Keratinocyte (primary cell): ENCODE data around the gene EEPD1. TPM values are rescaled to one million over a fixed set of nuclear protein-coding genes. Genes with fewer than 3 reads are reported as not detected.

Experiments
- DNase-seq: peaks from one replicate; pipeline ENCODE4 v3.0.0-alpha.2; 2011; ENCODE audit warnings: low read depth, missing footprints, low spot score
- FAIRE-seq: peaks from 2 replicates; lab custom pipeline; 2011; peaks lifted over from hg19 to GRCh38; lab: Jason Lieb, UNC
- H2AFZ ChIP-seq: 2 replicates; pipeline ENCODE4 v1.6.0; 2012; ENCODE audit warnings: low read length, control low read depth, inconsistent platforms; ENCODE audit not compliant: control insufficient read depth
- H3K27ac ChIP-seq: 2 replicates; pipeline ENCODE4 v1.5.1; 2011; ENCODE audit warnings: low read length; ENCODE audit not compliant: control insufficient read depth, insufficient read depth
- H3K27me3 ChIP-seq: 3 replicates; pipeline ENCODE4 v1.6.0; 2011; ENCODE audit warnings: low read length; ENCODE audit not compliant: control insufficient read depth, insufficient read depth; ENCODE audit errors: extremely low read depth
- H3K36me3 ChIP-seq, 2 experiments: 2 replicates in 1 of 2; 3 replicates in 1 of 2; pipeline ENCODE4 v1.5.1; 2011; ENCODE audit warnings: low read length in 2 of 2, mild to moderate bottlenecking in 1 of 2; ENCODE audit not compliant: control insufficient read depth in 2 of 2, insufficient read depth in 2 of 2; ENCODE audit errors: extremely low read depth in 1 of 2
- H3K4me1 ChIP-seq: 3 replicates; pipeline ENCODE4 v1.5.1; 2011; ENCODE audit warnings: low read length; ENCODE audit not compliant: control insufficient read depth, insufficient read depth; ENCODE audit errors: extremely low read depth
- H3K4me2 ChIP-seq: 3 replicates; pipeline ENCODE4 v1.6.0; 2011; ENCODE audit warnings: low read depth, low read length; ENCODE audit not compliant: control insufficient read depth, insufficient read depth; ENCODE audit errors: extremely low read depth
- H3K4me3 ChIP-seq, 3 experiments: fragments of 200-600 bp in 1 of 3; sonication (generic) in 1 of 3; 2 replicates in 2 of 3; 3 replicates in 1 of 3; pipeline ENCODE4 v1.5.1; 2011 to 2016; ENCODE audit warnings: low read length in 3 of 3, mild to moderate bottlenecking in 3 of 3, control low read depth in 2 of 3, inconsistent platforms in 1 of 3, low read depth in 1 of 3, mixed read lengths in 1 of 3, mixed run types in 1 of 3, moderate library complexity in 1 of 3; ENCODE audit not compliant: control insufficient read depth in 2 of 3, insufficient read depth in 2 of 3; ENCODE audit errors: extremely low read depth in 1 of 3
- H3K79me2 ChIP-seq: 2 replicates; pipeline ENCODE4 v1.6.0; 2012; ENCODE audit warnings: low read length; ENCODE audit not compliant: control insufficient read depth, insufficient read depth
- H3K9ac ChIP-seq: 3 replicates; pipeline ENCODE4 v1.6.0; 2011; ENCODE audit warnings: low read length; ENCODE audit not compliant: control insufficient read depth, insufficient read depth; ENCODE audit errors: extremely low read depth
- H3K9me1 ChIP-seq: 3 replicates; pipeline ENCODE4 v1.6.0; 2011; ENCODE audit warnings: low read length; ENCODE audit not compliant: control insufficient read depth, insufficient read depth; ENCODE audit errors: extremely low read depth
- H3K9me3 ChIP-seq: 2 replicates; pipeline ENCODE4 v1.5.1; 2012; ENCODE audit warnings: low read depth, low read length; ENCODE audit not compliant: control insufficient read depth
- H4K20me1 ChIP-seq: 3 replicates; pipeline ENCODE4 v1.6.0; 2011; ENCODE audit warnings: low read length; ENCODE audit not compliant: control insufficient read depth, insufficient read depth; ENCODE audit errors: extremely low read depth
- CTCF ChIP-seq, 3 experiments: IDR thresholded peaks in 1 of 3; conservative IDR thresholded peaks in 1 of 3; optimal IDR thresholded peaks in 1 of 3; 2 replicates in 2 of 3; 3 replicates in 1 of 3; pipeline versions ENCODE3 to v1.5.1; 2011; ENCODE audit warnings: low read length in 3 of 3, mild to moderate bottlenecking in 3 of 3, moderate library complexity in 2 of 3, control low read depth in 1 of 3, inconsistent platforms in 1 of 3; ENCODE audit not compliant: insufficient read depth in 2 of 3; ENCODE audit errors: extremely low read depth in 1 of 3
- EZH2 ChIP-seq: IDR thresholded peaks from one replicate; pipeline ENCODE4 v1.6.1; 2012; ENCODE audit warnings: inconsistent platforms, mild to moderate bottlenecking, low read length, moderate library complexity
- dilution Hi-C: fragments of 300-500 bp; cut with MboI; formaldehyde crosslinking; loops from one replicate; pipeline ENCODE4 v1.7.0; 2020; ENCODE audit warnings: low sequenced_read_pairs; ENCODE audit not compliant: extremely low pct_ligation_motif_present
- polyA plus RNA-seq, 5 experiments: library from polyadenylated mRNA; depleted of rRNA in 3 of 5; stranded (reverse) in 3 of 5; stranded (forward) in 1 of 5; unstranded in 1 of 5; fragments of >200 nt; gene quantifications; 1 replicate in 1 of 5; 2 replicates in 3 of 5; 3 replicates in 1 of 5; pipeline versions ENCODE4 v1.2.1 to v1.2.3, GENCODE V29; 2011 to 2012; ENCODE audit warnings: missing spikeins in 2 of 5, low read depth in 1 of 5, low replicate concordance in 1 of 5

The EEPD1 gene
- polyA plus RNA-seq, 1 donor (not counting 4 experiments of a cell fraction or from before 2014, with no cell fraction given): 1.2 TPM

GRCh38 chr7:36301914-36302771 is 149.1 kb downstream of the EEPD1 start:
- Histone ChIP-seq H3K36me3 (no peaks in the 10 kb centered on the region), H3K4me1 (peaks cover 13% of the 10 kb centered on the region), H3K27ac (no peak overlapping the region), H3K9me3 (no peaks in the 10 kb centered on the region), H3K27me3 (no peaks in the 10 kb centered on the region), H3K9ac (no peak overlapping the region), H3K79me2 (no peaks in the 10 kb centered on the region), H3K4me3 (no peak overlapping the region), H3K9me1 (no peaks in the 10 kb centered on the region), H3K4me2 (no peak overlapping the region), H4K20me1 (no peaks in the 10 kb centered on the region), H2AFZ (no peak overlapping the region)
- dilution Hi-C loops: loop anchor here (25.0 kb wide), 1 partner anchor 315 kb away; no protein-coding TSS in a partner anchor
- no peak for FAIRE-seq
- no peak for TF ChIP-seq CTCF (optimal IDR thresholded peaks at IDR 0.05 in 1 of 3, IDR thresholded peaks at IDR 0.05 in 1 of 3, conservative IDR thresholded peaks at IDR 0.05 in 1 of 3; ENCODE audit: extremely low read depth in 1 of 3, insufficient read depth in 2 of 3, low read length in 3 of 3)
- TF ChIP-seq EZH2: no peak
- no peak for DNase-seq

- H3K4me1 ChIP-seq: peaks cover 13% of the 10 kb centered on the region
- H3K9ac ChIP-seq: no peak overlapping the region
- H3K27ac ChIP-seq: no peak overlapping the region
- H3K36me3 ChIP-seq: no peaks in the 10 kb centered on the region
- no peaks in the 10 kb centered on the region for H3K27me3 ChIP-seq
- no peaks in the 10 kb centered on the region for H3K9me1 ChIP-seq
- H3K9me3 ChIP-seq: no peaks in the 10 kb centered on the region
- no peaks in the 10 kb centered on the region for H4K20me1 ChIP-seq
- no peak overlapping the region for H3K4me3 ChIP-seq
- no peak overlapping the region for H3K4me2 ChIP-seq
- no peak overlapping the region for H2AFZ ChIP-seq
- no peak for TF ChIP-seq EZH2
- no peak for TF ChIP-seq CTCF (optimal IDR thresholded peaks at IDR 0.05 in 1 of 3, IDR thresholded peaks at IDR 0.05 in 1 of 3, conservative IDR thresholded peaks at IDR 0.05 in 1 of 3; ENCODE audit: extremely low read depth in 1 of 3, insufficient read depth in 2 of 3, low read length in 3 of 3)
- DNase-seq (no peak), FAIRE-seq (no peak)
- no peaks in the 10 kb centered on the region for H3K79me2 ChIP-seq
- dilution Hi-C loops: loop anchor here (25.0 kb wide), 1 partner anchor 316 kb away; no protein-coding TSS in a partner anchor
Observed at GRCh38 chr7:36303202-36304098, 150.4 kb downstream of the EEPD1 start.
